Neuronal stem cell (in vitro differentiated cells): ENCODE data around the gene RARB.

ENCODE experiments used
- DNase-seq: peaks from one replicate; pipeline ENCODE4 v3.0.0-alpha.2; 2013; ENCODE audit warnings: low spot score
- H2AFZ ChIP-seq: one replicate; pipeline ENCODE4 v1.6.1; 2013; ENCODE audit warnings: mild to moderate bottlenecking, low read length, inconsistent platforms
- H2AK5ac ChIP-seq: 2 replicates; pipeline ENCODE4 v1.6.1; 2013; ENCODE audit warnings: low read depth, mild to moderate bottlenecking, inconsistent platforms, low read length, moderate library complexity, mixed read lengths
- H2BK120ac ChIP-seq: 2 replicates; pipeline ENCODE4 v1.6.1; 2013; ENCODE audit warnings: low read depth, mild to moderate bottlenecking, inconsistent platforms, low read length, moderate library complexity, mixed read lengths
- H2BK12ac ChIP-seq: one replicate; pipeline ENCODE4 v1.6.1; 2013; ENCODE audit warnings: low read length, inconsistent platforms
- H2BK15ac ChIP-seq: 2 replicates; pipeline ENCODE4 v1.6.1; 2013; ENCODE audit warnings: mild to moderate bottlenecking, low read length, inconsistent platforms, mixed read lengths
- H2BK5ac ChIP-seq: one replicate; pipeline ENCODE4 v1.6.1; 2013; ENCODE audit warnings: inconsistent platforms, mild to moderate bottlenecking, low read length, moderate library complexity
- H3K14ac ChIP-seq: one replicate; pipeline ENCODE4 v1.6.1; 2013; ENCODE audit warnings: low read length, inconsistent platforms
- H3K18ac ChIP-seq: 2 replicates; pipeline ENCODE4 v1.6.1; 2013; ENCODE audit warnings: low read length, inconsistent platforms
- H3K23ac ChIP-seq: 2 replicates; pipeline ENCODE4 v1.6.1; 2013; ENCODE audit warnings: low read depth, mild to moderate bottlenecking, mixed read lengths, low read length, inconsistent platforms; ENCODE audit not compliant: poor library complexity
- H3K27ac ChIP-seq: replicated peaks from 3 replicates; pipeline ENCODE4 v1.5.1; 2013; ENCODE audit warnings: low read length, inconsistent platforms
- H3K27me3 ChIP-seq, 3 experiments: 2 replicates each; pipeline ENCODE4 v1.6.1; 2013; ENCODE audit warnings: low read length in 3 of 3, mild to moderate bottlenecking in 2 of 3, inconsistent platforms in 1 of 3, low read depth in 1 of 3, mixed read lengths in 1 of 3, moderate library complexity in 1 of 3; ENCODE audit not compliant: control insufficient read depth in 3 of 3, insufficient read depth in 3 of 3
- H3K36me3 ChIP-seq, 2 donors: replicated peaks in 1 of 2; 2 replicates each; pipeline ENCODE4 v1.6.1; 2013; ENCODE audit warnings: low read length in 2 of 2; ENCODE audit not compliant: control insufficient read depth in 2 of 2, insufficient read depth in 2 of 2
- H3K4ac ChIP-seq: 2 replicates; pipeline ENCODE4 v1.6.1; 2013; ENCODE audit warnings: inconsistent platforms, mild to moderate bottlenecking, low read length, moderate library complexity
- H3K4me1 ChIP-seq, 2 donors: 1 replicate in 1 of 2; 2 replicates in 1 of 2; pipeline ENCODE4 v1.6.1; 2013; ENCODE audit warnings: low read length in 2 of 2, low read depth in 1 of 2; ENCODE audit not compliant: control insufficient read depth in 2 of 2, insufficient read depth in 1 of 2
- H3K4me2 ChIP-seq: one replicate; pipeline ENCODE4 v1.6.1; 2013; ENCODE audit warnings: mild to moderate bottlenecking, low read length, inconsistent platforms; ENCODE audit not compliant: insufficient read depth, poor library complexity, severe bottlenecking
- H3K4me3 ChIP-seq, 2 donors: 2 replicates each; pipeline ENCODE4 v1.5.1; 2013; ENCODE audit warnings: low read length in 2 of 2, mild to moderate bottlenecking in 2 of 2, inconsistent platforms in 1 of 2, moderate library complexity in 1 of 2
- H3K79me1 ChIP-seq: one replicate; pipeline ENCODE4 v1.6.1; 2013; ENCODE audit warnings: low read depth, mild to moderate bottlenecking, inconsistent platforms, low read length, moderate library complexity
- H3K9ac ChIP-seq: one replicate; pipeline ENCODE4 v1.6.1; 2013; ENCODE audit warnings: mild to moderate bottlenecking, low read depth, low read length, inconsistent platforms; ENCODE audit not compliant: poor library complexity
- H3K9me3 ChIP-seq, 2 donors: replicated peaks in 1 of 2; 2 replicates each; pipeline versions ENCODE3 to v1.6.1; 2013; ENCODE audit warnings: low read length in 2 of 2, mild to moderate bottlenecking in 2 of 2, inconsistent platforms in 1 of 2, low read depth in 1 of 2, mixed read lengths in 1 of 2, moderate library complexity in 1 of 2; ENCODE audit not compliant: control insufficient read depth in 2 of 2, insufficient read depth in 1 of 2
- H4K8ac ChIP-seq: one replicate; pipeline ENCODE4 v1.6.1; 2013; ENCODE audit warnings: low read depth, mild to moderate bottlenecking, inconsistent platforms, low read length, moderate library complexity
- H4K91ac ChIP-seq: one replicate; pipeline ENCODE4 v1.6.1; 2013; ENCODE audit warnings: low read length, low read depth, mild to moderate bottlenecking, inconsistent platforms; ENCODE audit not compliant: poor library complexity
- WGBS, 2 donors: extraction: QIAGEN DNeasy Blood & Tissue Kit; methylation state at CpG; one replicate each; pipeline ENCODE4 v1.1.7; 2013; ENCODE audit warnings: missing lambda C conversion rate in 2 of 2, mixed read lengths in 1 of 2; ENCODE audit not compliant: insufficient read length in 2 of 2, insufficient replicate concordance in 1 of 2; ENCODE audit errors: extremely low coverage in 2 of 2; 5-methylcytosine and 5-hydroxymethylcytosine counted together

The RARB gene

GRCh38 chr3:25489858-25490593, 62.0 kb downstream of the RARB start:
- no peak overlapping the region for H4K91ac ChIP-seq
- H3K4ac ChIP-seq: no peak overlapping the region
- H3K27me3 ChIP-seq: peaks cover 0 to 2% (median 0%) of the 10 kb centered on the region in 3 experiments
- H3K27ac ChIP-seq: no peak overlapping the region
- H2AK5ac ChIP-seq: no peak overlapping the region
- no peak overlapping the region for H2BK12ac ChIP-seq
- H2BK15ac ChIP-seq: no peak overlapping the region
- no peak overlapping the region for H3K14ac ChIP-seq
- no peaks in the 10 kb centered on the region for H3K36me3 ChIP-seq
- H2BK5ac ChIP-seq: no peak overlapping the region
- no peak for DNase-seq
- H3K4me1 ChIP-seq: no peaks in the 10 kb centered on the region
- no peaks in the 10 kb centered on the region for H3K79me1 ChIP-seq
- no CpG with 5 or more reads among the region's 7 CpGs for WGBS, 2 donors
- no peak overlapping the region for H2AFZ ChIP-seq
- no peak overlapping the region for H3K4me2 ChIP-seq
- H3K23ac ChIP-seq: no peak overlapping the region
- peaks cover 3 to 31% of the 10 kb centered on the region in 2 donors for H3K9me3 ChIP-seq
- H3K4me3 ChIP-seq: no peak overlapping the region
- H3K18ac ChIP-seq: no peak overlapping the region
- no peak overlapping the region for H4K8ac ChIP-seq
- no peak overlapping the region for H2BK120ac ChIP-seq
- H3K9ac ChIP-seq: no peak overlapping the region

GRCh38 chr3:25493246-25493645, 65.2 kb downstream of the RARB start:
- Histone ChIP-seq H4K91ac (no peak overlapping the region), H3K27me3 (peaks cover 0 to 2% (median 0%) of the 10 kb centered on the region in 3 experiments), H2AK5ac (no peak overlapping the region), H4K8ac (no peak overlapping the region), H3K4ac (no peak overlapping the region), H2AFZ (no peak overlapping the region), H3K23ac (no peak overlapping the region), H3K79me1 (no peaks in the 10 kb centered on the region), H3K4me1 (no peaks in the 10 kb centered on the region), H3K27ac (no peak overlapping the region), H2BK120ac (no peak overlapping the region), H3K18ac (no peak overlapping the region), H3K4me2 (no peak overlapping the region), H2BK5ac (no peak overlapping the region), H3K9ac (no peak overlapping the region), H3K36me3 (no peaks in the 10 kb centered on the region), H3K14ac (no peak overlapping the region), H3K4me3 (no peak overlapping the region), H2BK12ac (no peak overlapping the region), H2BK15ac (no peak overlapping the region), H3K9me3 (peaks cover 5 to 46% of the 10 kb centered on the region in 2 donors)
- no peak for DNase-seq
- no CpG with 5 or more reads among the region's 3 CpGs for WGBS, 2 donors

- H3K4me3 ChIP-seq: no peak overlapping the region
- H3K23ac ChIP-seq: no peak overlapping the region
- WGBS, 2 donors: no CpG with 5 or more reads among the region's 1 CpG
- H2AK5ac ChIP-seq: no peak overlapping the region
- no peak overlapping the region for H3K18ac ChIP-seq
- no peak overlapping the region for H2BK120ac ChIP-seq
- H2BK15ac ChIP-seq: no peak overlapping the region
- H3K4ac ChIP-seq: no peak overlapping the region
- no peaks in the 10 kb centered on the region for H3K79me1 ChIP-seq
- peaks cover 5 to 46% of the 10 kb centered on the region in 2 donors for H3K9me3 ChIP-seq
- no peak overlapping the region for H4K8ac ChIP-seq
- H3K4me2 ChIP-seq: no peak overlapping the region
- no peaks in the 10 kb centered on the region for H3K36me3 ChIP-seq
- no peak overlapping the region for H3K9ac ChIP-seq
- no peak overlapping the region for H4K91ac ChIP-seq
- peaks cover 0 to 2% (median 0%) of the 10 kb centered on the region in 3 experiments for H3K27me3 ChIP-seq
- H3K4me1 ChIP-seq: no peaks in the 10 kb centered on the region
- no peak for DNase-seq
- H3K14ac ChIP-seq: no peak overlapping the region
- H2AFZ ChIP-seq: no peak overlapping the region
- H2BK12ac ChIP-seq: no peak overlapping the region
- no peak overlapping the region for H3K27ac ChIP-seq
- H2BK5ac ChIP-seq: no peak overlapping the region
Measured at GRCh38 chr3:25493786-25494185, 65.7 kb downstream of the RARB start.

GRCh38 chr3:25495304-25495703, 67.2 kb downstream of the RARB start:
- no peak overlapping the region for H2AK5ac ChIP-seq
- H3K4me3 ChIP-seq: no peak overlapping the region
- H3K4ac ChIP-seq: no peak overlapping the region
- no peak overlapping the region for H2BK15ac ChIP-seq
- no peak overlapping the region for H2BK12ac ChIP-seq
- no peaks in the 10 kb centered on the region for H3K79me1 ChIP-seq
- H3K9me3 ChIP-seq: peaks cover 5 to 46% of the 10 kb centered on the region in 2 donors
- H2BK5ac ChIP-seq: no peak overlapping the region
- WGBS, 2 donors: no CpG with 5 or more reads among the region's 1 CpG
- H4K8ac ChIP-seq: no peak overlapping the region
- no peak overlapping the region for H3K14ac ChIP-seq
- no peak overlapping the region for H4K91ac ChIP-seq
- no peak overlapping the region for H3K27ac ChIP-seq
- no peak for DNase-seq
- no peak overlapping the region for H2AFZ ChIP-seq
- H3K23ac ChIP-seq: no peak overlapping the region
- no peak overlapping the region for H3K18ac ChIP-seq
- peaks cover 0 to 2% (median 0%) of the 10 kb centered on the region in 3 experiments for H3K27me3 ChIP-seq
- H3K4me1 ChIP-seq: no peaks in the 10 kb centered on the region
- H2BK120ac ChIP-seq: no peak overlapping the region
- H3K9ac ChIP-seq: no peak overlapping the region
- no peak overlapping the region for H3K4me2 ChIP-seq
- no peaks in the 10 kb centered on the region for H3K36me3 ChIP-seq
